Stimulated activated CD4-positive, alpha-beta T cell treated with anti-CD3 and anti-CD28 coated beads, Interleukin-15, amount 100 ng/mL, for 24 hours (primary cell): ENCODE results near the gene LRP5.
"Not testable (repeated sequence)": the region's sequence is repeated elsewhere in the genome, so short reads cannot be mapped to it uniquely, and the experiment has no call there.

Source experiments
- DNase-seq: peaks from one replicate; pipeline ENCODE4 v3.0.0-alpha.2; 2020

The LRP5 gene

DNA sequence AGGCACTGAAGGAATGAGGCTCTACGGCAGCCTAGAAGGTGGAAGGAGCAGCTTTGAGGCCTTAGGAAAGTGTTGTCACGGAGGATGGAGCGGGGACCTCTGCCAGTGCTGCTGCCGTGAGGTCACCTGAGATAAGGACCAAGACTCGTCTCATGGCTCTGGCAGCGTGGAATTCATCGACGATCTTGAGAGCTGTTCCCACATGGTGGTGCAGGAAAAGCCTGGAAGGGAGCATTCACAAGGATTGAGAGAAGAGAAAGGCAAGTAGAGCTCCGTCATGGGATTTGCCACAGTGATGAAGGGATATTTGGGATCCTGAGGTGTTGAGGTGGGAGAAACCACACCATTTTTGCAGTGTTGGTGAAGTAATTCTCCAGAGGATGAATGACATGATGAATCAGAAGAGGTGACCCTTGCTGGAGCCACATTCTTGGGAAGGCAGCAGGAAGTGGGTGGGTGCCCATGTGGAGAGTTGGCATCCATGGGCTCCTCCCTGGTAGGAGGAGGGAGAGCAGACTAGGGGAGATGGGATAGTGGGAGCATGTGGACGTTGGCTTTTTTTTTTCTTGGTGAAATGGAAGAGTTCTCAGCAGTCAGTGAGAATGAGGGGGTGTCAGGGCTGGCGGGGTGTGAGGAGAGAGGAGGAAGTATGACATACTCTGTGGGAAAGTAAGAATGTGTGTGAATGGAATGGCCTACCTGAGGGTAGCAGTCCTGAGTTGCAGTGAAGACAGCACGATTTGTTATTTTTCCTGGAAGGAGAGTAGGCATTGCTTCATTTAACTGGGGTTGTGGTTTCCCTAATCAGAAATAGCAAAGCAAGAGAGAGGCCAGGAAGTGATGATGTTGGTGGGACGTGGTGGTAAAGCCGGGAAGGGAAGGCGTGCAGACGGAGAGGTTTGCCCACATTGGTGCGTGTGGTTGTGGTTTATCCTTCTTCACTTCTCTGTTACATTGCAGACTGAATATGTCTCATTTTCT is 159.3 kb downstream of the LRP5 start:
- DNase-seq, result peak; percentile 71

DNA sequence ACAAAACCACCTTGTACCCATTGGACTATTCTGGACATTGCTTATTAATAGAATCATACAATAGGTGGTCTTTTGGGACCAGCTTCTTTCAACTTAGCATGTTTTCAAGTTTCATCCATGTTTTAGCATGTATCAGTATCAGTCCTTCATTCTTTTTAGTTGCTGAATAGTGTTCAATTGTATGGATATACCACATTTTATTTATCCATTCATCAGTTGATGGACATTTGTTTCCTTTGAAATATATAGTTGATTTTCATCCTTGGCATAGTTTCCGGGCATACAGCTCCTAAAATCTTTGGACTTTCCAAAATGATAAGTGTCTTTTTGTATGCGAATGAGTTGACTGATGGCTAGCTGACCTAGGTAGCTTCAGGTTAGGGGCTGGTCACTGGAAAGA is 160.4 kb downstream of the LRP5 start:
- no peak for DNase-seq

DNA sequence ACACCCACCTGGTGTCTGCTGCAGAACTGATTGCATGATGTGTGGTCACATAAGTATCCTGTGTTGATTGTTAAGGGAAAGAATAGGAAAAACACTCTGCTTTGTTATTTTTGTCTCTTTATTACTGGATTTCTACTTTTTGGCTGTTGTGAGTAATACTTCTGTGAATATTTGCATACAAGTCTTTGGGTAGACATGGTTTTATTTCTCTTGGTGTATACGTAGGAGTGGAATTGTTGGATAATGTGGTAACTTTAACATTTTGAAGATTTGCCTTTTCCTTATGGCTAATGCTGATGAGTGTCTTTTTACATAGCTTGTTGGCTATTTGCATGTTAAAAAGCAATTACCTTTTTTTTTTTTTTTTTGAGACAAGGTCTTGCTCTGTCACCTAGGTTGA is 161.3 kb downstream of the LRP5 start:
- no peak for DNase-seq

DNA sequence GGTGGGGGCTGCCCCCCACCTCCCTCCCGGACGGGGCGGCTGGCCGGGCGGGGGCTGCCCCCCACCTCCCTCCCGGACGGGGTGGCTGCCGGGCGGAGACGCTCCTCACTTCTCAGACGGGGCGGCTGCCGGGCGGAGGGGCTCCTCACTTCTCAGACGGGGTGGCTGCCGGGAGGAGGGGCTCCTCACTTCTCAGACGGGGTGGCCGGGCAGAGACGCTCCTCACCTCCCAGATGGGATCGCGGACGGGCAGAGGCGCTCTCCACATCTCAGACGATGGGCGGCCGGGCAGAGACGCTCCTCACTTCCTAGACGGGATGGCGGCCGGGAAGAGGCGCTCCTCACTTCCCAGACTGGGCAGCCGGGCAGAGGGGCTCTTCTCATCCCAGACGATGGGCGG is 163.2 kb downstream of the LRP5 start:
- DNase-seq, result not testable (repeated sequence)

DNA sequence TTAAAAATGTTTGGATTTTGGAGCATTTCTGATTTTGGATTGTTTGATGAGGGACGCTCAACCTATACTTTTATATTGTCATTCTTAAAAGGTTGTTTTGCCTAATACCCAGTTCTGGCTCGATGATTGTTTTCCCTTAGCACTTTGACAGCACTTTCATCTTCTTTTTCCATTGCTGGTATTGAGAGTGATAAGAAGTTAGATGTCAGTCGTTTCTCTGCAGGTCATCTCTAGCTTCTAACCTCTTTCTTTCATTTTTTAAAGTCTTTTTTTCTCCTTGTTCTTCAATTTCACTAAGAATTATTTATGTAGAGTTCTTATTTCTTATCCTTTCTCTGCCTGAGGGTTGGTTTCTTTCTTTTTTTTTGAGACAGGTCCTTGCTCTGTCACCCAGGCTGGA is 167.0 kb downstream of the LRP5 start:
- no peak for DNase-seq

DNA sequence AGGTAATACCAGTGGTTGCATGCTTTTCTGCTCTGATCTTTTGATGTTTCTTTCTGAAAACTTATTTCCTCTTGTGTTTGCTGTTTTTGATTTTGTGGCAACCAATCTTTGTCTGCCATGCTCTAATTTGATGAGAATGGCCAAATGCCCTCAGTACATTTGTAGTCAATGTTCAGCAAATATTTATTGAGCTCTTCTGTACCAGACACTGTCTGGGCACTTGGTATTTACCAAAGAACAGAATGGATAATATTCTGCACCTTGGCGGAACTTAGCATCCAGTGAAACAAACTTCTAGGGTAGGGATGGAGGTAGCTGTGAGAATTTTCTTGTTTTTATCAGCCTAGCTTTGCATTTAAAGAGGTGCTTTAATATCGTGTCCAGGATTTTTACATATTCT is 167.8 kb downstream of the LRP5 start:
- no peak for DNase-seq

DNA sequence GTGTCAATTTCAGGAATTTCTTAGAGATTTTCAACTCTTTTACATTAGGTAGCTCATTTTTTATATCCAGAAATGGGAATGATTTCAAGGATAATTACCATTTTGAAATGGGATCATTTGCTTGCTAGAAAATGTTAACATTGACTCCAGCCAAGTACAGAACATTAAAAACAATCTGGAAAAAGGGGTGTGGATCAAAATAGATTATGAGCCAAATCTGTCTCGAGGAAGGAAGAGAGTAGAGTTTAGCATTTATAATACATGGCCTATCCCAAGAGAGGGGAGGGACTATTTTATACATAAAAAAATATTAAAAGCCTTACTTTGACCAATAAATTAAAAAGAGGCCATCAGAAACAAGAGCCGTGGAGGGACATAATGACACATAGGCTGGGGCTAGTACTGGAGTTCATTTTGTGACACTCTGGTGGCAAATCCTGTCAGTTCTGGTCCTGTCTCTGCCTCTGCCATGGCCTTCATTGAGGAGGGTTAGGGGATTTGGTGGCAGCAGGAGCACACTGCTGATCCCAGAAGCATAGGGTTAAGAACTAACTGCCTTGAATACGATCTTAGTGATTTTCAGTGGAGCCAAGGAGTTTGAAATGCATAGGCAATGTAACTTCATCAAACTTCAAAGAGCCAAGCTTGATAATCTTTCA is 168.6 kb downstream of the LRP5 start:
- DNase-seq, result no peak

DNA sequence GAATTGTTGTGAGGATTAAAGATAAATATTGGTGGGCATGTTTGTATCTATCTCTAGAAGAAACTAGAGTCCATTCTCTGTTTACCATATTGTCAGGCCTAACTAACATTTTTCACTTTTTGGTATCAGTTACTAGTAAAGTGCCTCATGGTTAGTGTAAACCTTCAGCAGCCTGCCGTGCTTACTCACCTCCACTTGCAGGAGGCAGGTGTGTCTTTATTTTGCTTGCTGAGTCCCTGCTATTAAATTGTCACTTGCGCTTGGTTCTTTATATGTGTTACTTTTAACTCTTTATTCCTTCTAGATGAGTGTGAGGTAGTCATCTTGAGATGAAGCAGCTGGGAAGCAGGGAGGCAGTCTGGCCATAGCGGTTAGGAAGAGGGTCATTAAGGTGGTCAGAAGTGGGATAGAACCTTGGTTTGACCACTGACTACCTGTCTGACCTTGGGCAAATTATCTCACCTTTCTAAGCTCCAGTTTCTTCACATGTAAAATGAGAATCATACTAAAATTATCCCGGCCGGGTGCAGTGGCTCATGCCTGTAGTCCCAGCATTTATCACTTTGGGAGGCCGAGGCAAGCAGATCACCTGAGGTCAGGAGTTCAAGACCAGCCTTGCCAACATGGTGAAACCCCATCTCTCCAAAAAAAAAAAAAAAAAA is 169.3 kb downstream of the LRP5 start:
- DNase-seq, result no peak

DNA sequence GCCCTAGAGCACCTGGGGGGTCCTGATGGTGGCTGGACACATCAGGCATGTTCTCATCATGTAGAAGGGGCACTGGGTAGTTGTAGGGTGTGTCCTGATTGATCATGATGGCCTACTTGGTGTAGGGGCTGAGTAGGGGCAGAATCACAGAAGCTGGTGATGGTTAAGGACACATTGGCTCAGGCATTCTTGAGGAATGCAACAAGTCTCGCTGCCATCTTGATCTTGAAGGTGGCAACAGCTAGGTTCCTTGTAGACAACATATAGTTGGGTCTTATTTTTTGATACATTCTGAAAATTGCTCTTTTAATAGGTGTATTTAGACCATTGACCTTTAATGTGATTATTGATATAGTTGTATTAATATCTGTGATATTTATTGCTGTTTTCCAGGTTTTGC is 176.2 kb downstream of the LRP5 start:
- DNase-seq, result no peak

DNA sequence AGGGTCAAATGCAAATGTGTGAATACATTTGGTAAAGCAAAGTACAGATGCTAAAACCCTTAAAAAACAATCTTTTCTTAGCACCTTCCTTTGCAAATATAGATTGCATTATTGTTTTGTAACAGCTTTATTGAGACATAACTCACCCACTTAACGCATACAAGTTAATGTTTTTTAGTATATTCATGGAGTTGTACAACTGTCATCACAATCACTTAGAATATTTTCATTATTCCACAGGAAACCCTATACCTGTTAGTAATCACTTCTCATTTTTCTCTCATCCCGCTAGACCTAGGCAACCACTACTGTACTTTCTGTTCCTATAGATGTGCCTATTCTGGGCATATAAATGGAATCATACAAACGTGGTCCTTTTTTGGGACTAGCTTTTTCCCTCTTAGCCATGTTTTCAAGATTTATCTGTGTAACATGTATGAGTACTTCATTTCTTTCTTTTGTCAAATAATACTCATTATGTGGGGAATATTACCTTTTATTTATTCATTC is 182.9 kb downstream of the LRP5 start:
- DNase-seq, result no peak

DNA sequence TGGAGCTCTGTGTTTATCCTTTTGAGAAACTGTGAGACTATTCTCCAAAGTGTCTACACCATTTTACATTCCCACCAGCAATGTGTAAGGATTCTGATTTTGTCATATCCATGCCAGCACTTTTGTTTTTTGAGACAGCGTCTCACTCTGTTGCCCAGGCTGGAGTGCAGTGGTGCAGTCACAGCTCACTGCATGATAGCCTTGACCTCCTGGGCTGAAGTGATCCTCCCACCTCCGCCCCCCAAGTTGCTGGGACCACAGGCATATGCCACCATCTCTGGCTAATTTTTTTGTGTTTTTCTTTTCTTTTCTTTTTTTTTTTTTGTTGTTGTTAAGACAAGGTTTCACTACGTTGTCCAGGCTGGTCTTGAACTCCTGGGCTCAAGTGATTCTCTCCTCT is 183.5 kb downstream of the LRP5 start:
- DNase-seq, result no peak

DNA sequence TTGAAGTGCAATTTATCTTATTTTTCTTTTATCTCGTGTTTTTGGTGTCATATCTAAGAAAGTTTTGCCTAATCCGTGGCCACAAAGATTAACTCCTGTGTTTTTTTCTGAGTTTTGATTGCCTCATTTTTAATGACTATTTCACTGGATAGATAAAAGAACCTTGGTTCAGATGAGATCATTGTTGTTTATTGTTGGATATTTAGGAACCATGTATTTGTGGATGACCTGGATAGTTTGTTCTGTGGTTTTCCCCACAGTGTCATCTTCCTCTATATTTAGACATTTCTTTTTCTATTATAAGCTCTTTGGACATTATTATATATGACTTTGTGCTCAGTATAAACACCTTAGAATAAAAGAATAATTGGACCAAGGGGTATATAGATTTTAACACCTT is 185.4 kb downstream of the LRP5 start:
- DNase-seq, result no peak

DNA sequence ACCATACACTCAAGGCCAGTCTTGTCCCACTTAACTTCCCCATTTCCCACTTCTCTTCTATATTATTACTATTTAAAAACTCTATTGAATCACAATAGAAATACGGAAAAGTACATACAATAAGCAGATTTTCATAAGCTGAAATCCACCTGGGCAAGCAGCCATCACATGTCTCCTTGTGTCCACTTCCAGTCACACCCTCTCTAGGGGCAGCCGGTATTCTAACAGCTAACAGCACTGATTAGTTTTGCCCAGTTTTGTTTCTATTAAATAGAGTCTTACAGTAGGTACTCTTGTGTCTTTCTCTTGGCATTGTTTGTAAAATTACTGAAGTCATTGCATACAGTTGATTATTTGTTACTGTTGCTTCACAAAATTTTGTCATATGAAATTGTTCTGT is 185.9 kb downstream of the LRP5 start:
- no peak for DNase-seq
